GM12878 (cell line): ENCODE results near the gene SLC25A44. TPM values are rescaled to one million over a fixed set of nuclear protein-coding genes. Genes with fewer than 3 reads are reported as not detected.

Experiments
- ATAC-seq: fragments of 200-7000 bp; cut with Tn5 transposase; 3 replicates; pipeline ENCODE4 v1.9.1; 2020; ENCODE audit warnings: mild to moderate bottlenecking, moderate library complexity
- BruUV-seq: library from RNA; stranded (reverse); fragments of 400-500 nt; replicated peaks from 2 replicates; lab custom pipeline; 2021; lab: Mats Ljungman, UMichigan
- CTCF ChIA-PET: fragments of 300-600 bp; sonication (Branson Sonifier 250); formaldehyde crosslinking; extraction: SDS; loops from one replicate; lab custom pipeline; 2021; ENCODE audit warnings: inconsistent platforms; lab: Yijun Ruan, JAX
- POLR2A ChIA-PET: fragments of 350-600 bp; formaldehyde crosslinking; extraction: SDS; loops from one replicate; lab custom pipeline; 2021; ENCODE audit warnings: inconsistent platforms; lab: Charles Lee
- RAD21 ChIA-PET: fragments of 300-600 bp; sonication (Branson Sonifier 250); formaldehyde crosslinking; loops from one replicate; lab custom pipeline; 2023; ENCODE audit warnings: antibody characterized with exemption; ENCODE audit not compliant: unreplicated experiment; lab: Charles Lee
- SMC1A ChIA-PET: fragments of 300-600 bp; sonication (Branson Sonifier 250); formaldehyde crosslinking; loops from one replicate; lab custom pipeline; 2023; ENCODE audit not compliant: unreplicated experiment, uncharacterized antibody; lab: Charles Lee
- DNase-seq: peaks from one replicate; pipeline ENCODE4 v3.0.0-alpha.2; 2011; ENCODE audit warnings: low read depth, low spot score
- FAIRE-seq: peaks from 3 replicates; lab custom pipeline; 2011; peaks lifted over from hg19 to GRCh38; lab: Jason Lieb, UNC
- H2AFZ ChIP-seq: 2 replicates; pipeline ENCODE4 v1.6.0; 2011; ENCODE audit warnings: low read depth, low read length, control low read depth; ENCODE audit not compliant: control insufficient read depth
- H3K27ac ChIP-seq: 2 replicates; pipeline ENCODE4 v1.5.1; 2011; ENCODE audit warnings: control low read depth; ENCODE audit not compliant: control insufficient read depth, insufficient read depth
- H3K27me3 ChIP-seq, 2 experiments: replicated peaks in 1 of 2; 2 replicates each; pipeline versions ENCODE4 v1.6.0 to v1.6.1; 2011; ENCODE audit warnings: low read length in 1 of 2; ENCODE audit not compliant: control insufficient read depth in 2 of 2, insufficient read depth in 2 of 2
- H3K36me3 ChIP-seq, 2 experiments: 2 replicates each; pipeline ENCODE4 v1.5.1; 2011; ENCODE audit warnings: low read length in 1 of 2; ENCODE audit not compliant: control insufficient read depth in 2 of 2, insufficient read depth in 2 of 2
- H3K4me1 ChIP-seq: 2 replicates; pipeline ENCODE4 v1.6.1; 2011; ENCODE audit warnings: mild to moderate bottlenecking, low read length, moderate library complexity, mixed read lengths; ENCODE audit not compliant: control insufficient read depth, insufficient read depth
- H3K4me2 ChIP-seq: 2 replicates; pipeline ENCODE4 v1.6.0; 2011; ENCODE audit warnings: control low read depth; ENCODE audit not compliant: control insufficient read depth, insufficient read depth
- H3K4me3 ChIP-seq: fragments of 200-600 bp; sonication (generic); 2 replicates; pipeline ENCODE4 v1.5.1; 2016
- H3K79me2 ChIP-seq: 2 replicates; pipeline ENCODE4 v1.6.0; 2011; ENCODE audit warnings: low read length; ENCODE audit not compliant: control insufficient read depth, insufficient read depth
- H3K9ac ChIP-seq: 2 replicates; pipeline ENCODE4 v1.8.0; 2011; ENCODE audit warnings: low read length, control low read depth, mixed read lengths; ENCODE audit not compliant: control insufficient read depth, insufficient read depth
- H3K9me3 ChIP-seq: replicated peaks from 3 replicates; pipeline ENCODE4 v1.5.1; 2011; ENCODE audit warnings: mild to moderate bottlenecking, low read length; ENCODE audit not compliant: control insufficient read depth, insufficient read depth
- H4K20me1 ChIP-seq: 2 replicates; pipeline ENCODE4 v1.6.0; 2011; ENCODE audit not compliant: control insufficient read depth, insufficient read depth
- ATF7 ChIP-seq: fragments of 450-650 bp; IDR thresholded peaks from 2 replicates; pipeline ENCODE4 v1.6.1; 2016; ENCODE audit warnings: low read depth, mild to moderate bottlenecking
- CBX3 ChIP-seq: fragments of 200-600 bp; sonication (generic); IDR thresholded peaks from 2 replicates; pipeline ENCODE4 v1.6.1; 2016; ENCODE audit warnings: low read depth, borderline replicate concordance
- CBX5 ChIP-seq: sonication (generic); IDR thresholded peaks from 2 replicates; pipeline ENCODE4 v1.6.1; 2016; ENCODE audit warnings: low read depth, moderate library complexity, mild to moderate bottlenecking, inconsistent platforms
- HDGF ChIP-seq: fragments of 450-650 bp; IDR thresholded peaks from 2 replicates; pipeline ENCODE4 v1.6.1; 2016; ENCODE audit warnings: antibody characterized with exemption
- MXI1 ChIP-seq: fragments of 150-350 bp; IDR thresholded peaks from 2 replicates; pipeline ENCODE4 v1.6.1; 2011; ENCODE audit warnings: low read depth, mild to moderate bottlenecking, inconsistent platforms, low read length, improper control_type of control experiment
- PAX8 ChIP-seq: fragments of 450-650 bp; IDR thresholded peaks from 2 replicates; pipeline ENCODE4 v1.6.1; 2017; ENCODE audit warnings: mild to moderate bottlenecking, moderate library complexity
- SIX5 ChIP-seq: IDR thresholded peaks from 2 replicates; pipeline ENCODE4 v1.6.1; 2011; ENCODE audit warnings: mild to moderate bottlenecking, low read depth, low read length, moderate library complexity; ENCODE audit not compliant: severe bottlenecking
- ZNF217 ChIP-seq: fragments of 450-650 bp; IDR thresholded peaks from 2 replicates; pipeline ENCODE4 v1.6.1; 2017; ENCODE audit warnings: antibody characterized with exemption, mild to moderate bottlenecking
- ZSCAN29 ChIP-seq: fragments of 450-650 bp; IDR thresholded peaks from 2 replicates; pipeline ENCODE4 v1.6.1; 2017; ENCODE audit warnings: mild to moderate bottlenecking, moderate library complexity
- WGBS: methylation state at CpG from one replicate; pipeline ENCODE4 v1.1.6; 2016; ENCODE audit warnings: low lambda C conversion rate; ENCODE audit not compliant: insufficient replicate concordance, insufficient coverage; ENCODE audit errors: missing lambda C conversion rate; 5-methylcytosine and 5-hydroxymethylcytosine counted together
- in situ Hi-C: fragments of 300-500 bp; cut with MboI; formaldehyde crosslinking; loops from 9 replicates; pipeline ENCODE4 v1.14.3; 2018; ENCODE audit warnings: mixed read lengths
- intact Hi-C: fragments of 100-400 bp; cut with micrococcal nuclease; formaldehyde crosslinking; loops from one replicate; pipeline ENCODE4 v1.14.2; 2022; ENCODE audit not compliant: unreplicated experiment
- polyA plus RNA-seq, 11 experiments: library from polyadenylated mRNA; depleted of rRNA in 4 of 11; unstranded in 6 of 11; stranded (reverse) in 5 of 11; fragments of >200 nt; fragmentation: Nextera tagmentation in 4 of 11; fragmentation: Illumina TruSeq in 1 of 11; extraction: Ambion mirVana in 4 of 11; extraction: Trizol in 1 of 11; gene quantifications; 1 replicate in 1 of 11; 2 replicates in 10 of 11; pipeline versions ENCODE4 v1.2.1 to v1.2.3, GENCODE V29; 2011 to 2016; ENCODE audit warnings: inconsistent platforms in 2 of 11, missing spikeins in 2 of 11, low read depth in 1 of 11
- total RNA-seq, 4 experiments: library from RNA; depleted of rRNA in 3 of 4; stranded (reverse); fragments of >200 nt in 3 of 4; fragmentation: Illumina TruSeq in 1 of 4; extraction: Trizol in 1 of 4; gene quantifications; 2 replicates each; pipeline versions ENCODE4 v1.2.1 to v1.2.3, GENCODE V29; 2013 to 2021
- TF ChIP-seq, protein P1 (sequence below): fragments of 450-650 bp; formaldehyde crosslinking; IDR thresholded peaks from 2 replicates; pipeline ENCODE4 v1.4.0; 2022; ENCODE audit warnings: mild to moderate bottlenecking, moderate library complexity
- TF ChIP-seq, protein P2 (sequence below): fragments of 450-650 bp; IDR thresholded peaks from 2 replicates; pipeline ENCODE4 v1.6.1; 2017; ENCODE audit warnings: mild to moderate bottlenecking, moderate library complexity

SLC25A44 gene
- total and polyA plus RNA-seq, 10 of the 15 experiments (the other 5 are each of a cell fraction or from before 2014, with no cell fraction given) = 7.1 to 43.3 (median 30.4) TPM

DNA sequence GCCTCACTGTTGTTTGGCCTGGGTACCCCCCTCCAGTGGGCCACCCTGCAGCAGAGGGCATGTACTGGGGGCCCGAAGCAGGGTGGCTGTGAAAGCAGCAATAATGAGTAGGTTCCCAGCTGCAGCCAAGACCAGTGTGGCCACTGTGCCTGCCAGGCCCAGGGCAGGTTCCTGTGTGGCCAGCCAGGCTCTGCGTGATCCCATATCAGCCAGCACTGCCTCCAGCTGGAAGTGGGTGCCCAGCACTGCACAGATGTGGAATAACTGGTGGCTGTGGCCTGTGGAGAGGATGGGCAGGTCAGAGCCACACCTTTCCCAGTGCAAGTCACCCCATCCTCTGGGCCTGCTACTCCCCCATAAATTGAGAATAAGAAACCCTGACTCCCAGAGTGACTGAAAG is 50.2 kb downstream of the SLC25A44 start:
- no peak overlapping the region for H2AFZ ChIP-seq
- TF ChIP-seq CBX5 = no peak
- TF ChIP-seq, protein P1, sequence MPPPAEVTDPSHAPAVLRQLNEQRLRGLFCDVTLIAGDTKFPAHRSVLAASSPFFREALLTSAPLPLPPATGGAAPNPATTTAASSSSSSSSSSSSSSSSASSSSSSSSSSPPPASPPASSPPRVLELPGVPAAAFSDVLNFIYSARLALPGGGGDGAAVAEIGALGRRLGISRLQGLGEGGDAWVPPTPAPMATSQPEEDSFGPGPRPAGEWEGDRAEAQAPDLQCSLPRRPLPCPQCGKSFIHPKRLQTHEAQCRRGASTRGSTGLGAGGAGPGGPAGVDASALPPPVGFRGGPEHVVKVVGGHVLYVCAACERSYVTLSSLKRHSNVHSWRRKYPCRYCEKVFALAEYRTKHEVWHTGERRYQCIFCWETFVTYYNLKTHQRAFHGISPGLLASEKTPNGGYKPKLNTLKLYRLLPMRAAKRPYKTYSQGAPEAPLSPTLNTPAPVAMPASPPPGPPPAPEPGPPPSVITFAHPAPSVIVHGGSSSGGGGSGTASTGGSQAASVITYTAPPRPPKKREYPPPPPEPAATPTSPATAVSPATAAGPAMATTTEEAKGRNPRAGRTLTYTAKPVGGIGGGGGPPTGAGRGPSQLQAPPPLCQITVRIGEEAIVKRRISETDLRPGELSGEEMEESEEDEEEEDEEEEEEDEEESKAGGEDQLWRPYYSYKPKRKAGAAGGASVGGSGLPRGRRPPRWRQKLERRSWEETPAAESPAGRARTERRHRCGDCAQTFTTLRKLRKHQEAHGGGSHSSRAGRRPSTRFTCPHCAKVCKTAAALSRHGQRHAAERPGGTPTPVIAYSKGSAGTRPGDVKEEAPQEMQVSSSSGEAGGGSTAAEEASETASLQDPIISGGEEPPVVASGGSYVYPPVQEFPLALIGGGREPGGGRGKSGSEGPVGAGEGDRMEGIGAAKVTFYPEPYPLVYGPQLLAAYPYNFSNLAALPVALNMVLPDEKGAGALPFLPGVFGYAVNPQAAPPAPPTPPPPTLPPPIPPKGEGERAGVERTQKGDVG = no peak
- no peak for TF ChIP-seq CBX3
- no peak for TF ChIP-seq ZNF217
- no peak for TF ChIP-seq ATF7
- no peak for TF ChIP-seq MXI1
- TF ChIP-seq, protein P2, sequence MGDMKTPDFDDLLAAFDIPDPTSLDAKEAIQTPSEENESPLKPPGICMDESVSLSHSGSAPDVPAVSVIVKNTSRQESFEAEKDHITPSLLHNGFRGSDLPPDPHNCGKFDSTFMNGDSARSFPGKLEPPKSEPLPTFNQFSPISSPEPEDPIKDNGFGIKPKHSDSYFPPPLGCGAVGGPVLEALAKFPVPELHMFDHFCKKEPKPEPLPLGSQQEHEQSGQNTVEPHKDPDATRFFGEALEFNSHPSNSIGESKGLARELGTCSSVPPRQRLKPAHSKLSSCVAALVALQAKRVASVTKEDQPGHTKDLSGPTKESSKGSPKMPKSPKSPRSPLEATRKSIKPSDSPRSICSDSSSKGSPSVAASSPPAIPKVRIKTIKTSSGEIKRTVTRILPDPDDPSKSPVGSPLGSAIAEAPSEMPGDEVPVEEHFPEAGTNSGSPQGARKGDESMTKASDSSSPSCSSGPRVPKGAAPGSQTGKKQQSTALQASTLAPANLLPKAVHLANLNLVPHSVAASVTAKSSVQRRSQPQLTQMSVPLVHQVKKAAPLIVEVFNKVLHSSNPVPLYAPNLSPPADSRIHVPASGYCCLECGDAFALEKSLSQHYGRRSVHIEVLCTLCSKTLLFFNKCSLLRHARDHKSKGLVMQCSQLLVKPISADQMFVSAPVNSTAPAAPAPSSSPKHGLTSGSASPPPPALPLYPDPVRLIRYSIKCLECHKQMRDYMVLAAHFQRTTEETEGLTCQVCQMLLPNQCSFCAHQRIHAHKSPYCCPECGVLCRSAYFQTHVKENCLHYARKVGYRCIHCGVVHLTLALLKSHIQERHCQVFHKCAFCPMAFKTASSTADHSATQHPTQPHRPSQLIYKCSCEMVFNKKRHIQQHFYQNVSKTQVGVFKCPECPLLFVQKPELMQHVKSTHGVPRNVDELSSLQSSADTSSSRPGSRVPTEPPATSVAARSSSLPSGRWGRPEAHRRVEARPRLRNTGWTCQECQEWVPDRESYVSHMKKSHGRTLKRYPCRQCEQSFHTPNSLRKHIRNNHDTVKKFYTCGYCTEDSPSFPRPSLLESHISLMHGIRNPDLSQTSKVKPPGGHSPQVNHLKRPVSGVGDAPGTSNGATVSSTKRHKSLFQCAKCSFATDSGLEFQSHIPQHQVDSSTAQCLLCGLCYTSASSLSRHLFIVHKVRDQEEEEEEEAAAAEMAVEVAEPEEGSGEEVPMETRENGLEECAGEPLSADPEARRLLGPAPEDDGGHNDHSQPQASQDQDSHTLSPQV = no peak
- TF ChIP-seq ZSCAN29 = no peak
- TF ChIP-seq SIX5 = no peak
- no peak for TF ChIP-seq HDGF
- TF ChIP-seq PAX8 = no peak
- SMC1A ChIA-PET = no interaction called here
- no peaks in the 10 kb centered on the region for H3K27me3 ChIP-seq
- H3K36me3 ChIP-seq = peaks cover 4% of the 10 kb centered on the region in 2 experiments
- H3K9ac ChIP-seq = no peak overlapping the region
- RAD21 ChIA-PET = no interaction called here
- H3K9me3 ChIP-seq = no peaks in the 10 kb centered on the region
- H3K4me2 ChIP-seq = no peak overlapping the region
- no TSS peak for BruUV-seq
- no peaks in the 10 kb centered on the region for H4K20me1 ChIP-seq
- no peak overlapping the region for H3K4me3 ChIP-seq
- peaks cover 25% of the 10 kb centered on the region for H3K4me1 ChIP-seq
- intact Hi-C loops = no loop called here
- H3K79me2 ChIP-seq = no peaks in the 10 kb centered on the region
- CTCF ChIA-PET = no interaction called here
- no peak for FAIRE-seq
- WGBS = 93% methylated on average over 2 of the region's 2 CpGs
- in situ Hi-C loops = no loop called here
- POLR2A ChIA-PET = no interaction called here
- ATAC-seq = no peak
- H3K27ac ChIP-seq = no peak overlapping the region
- no peak for DNase-seq
